ENCODE results near the gene PINLYP.
"Not testable (repeated sequence)": the region's sequence is repeated elsewhere in the genome, so short reads cannot be mapped to it uniquely, and the experiment has no call there.

PINLYP gene

DNA sequence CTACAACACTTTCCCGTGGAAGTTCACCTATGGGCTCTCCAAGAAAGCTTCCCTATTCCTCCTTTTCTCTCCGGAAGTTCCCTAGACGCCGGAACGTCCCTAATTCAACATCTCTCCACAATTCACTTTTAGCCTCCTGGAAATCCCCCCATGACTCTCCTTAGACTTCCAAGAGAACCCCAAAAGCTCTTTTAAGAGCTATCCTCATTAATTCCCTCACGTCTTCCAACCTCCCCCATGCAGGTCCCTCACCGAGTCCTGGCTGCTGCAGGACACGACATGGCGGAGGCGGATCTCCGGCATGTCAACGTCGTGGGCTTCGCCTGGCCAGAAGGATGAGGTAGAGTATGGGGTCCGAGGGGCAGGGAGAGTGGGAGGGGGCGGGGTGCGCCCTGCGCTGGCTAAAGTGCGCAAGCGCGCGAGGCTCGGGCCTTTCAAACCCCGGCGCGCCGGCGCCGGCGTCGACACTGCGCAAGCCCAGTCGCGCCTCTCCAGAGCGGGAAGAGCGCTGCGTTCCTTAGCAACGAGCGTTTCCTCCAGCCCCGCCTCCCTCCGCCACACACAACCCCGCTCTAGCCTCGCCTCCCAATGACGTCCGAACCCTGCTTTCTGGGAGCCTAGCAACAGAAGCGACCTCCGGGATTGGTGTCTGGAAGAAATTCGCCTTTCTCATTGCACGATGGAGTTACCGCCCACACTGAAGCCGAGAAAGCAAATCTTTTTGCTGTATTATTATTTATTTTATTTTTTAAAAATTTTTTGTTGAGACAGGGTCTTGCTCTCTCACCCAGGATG lies at the start of gene PINLYP, which contains the start of gene XRCC1:
PINLYP (plus strand) TSS at position 646 of the 795 bp plus-strand sequence. CDS start 1,391 bp downstream, outside the sequence.
XRCC1 (minus strand) TSS at position 372 of the 795 bp plus-strand sequence; CDS start at position 303, 69 bp downstream.
- DNase-seq (ENCODE audit: low spot score) = peak; percentile 97

GRCh38 chr19:43525836-43526771 lies 49.5 kb upstream of the PINLYP start:
- DNase-seq (ENCODE audit: low spot score) = no peak

DNA sequence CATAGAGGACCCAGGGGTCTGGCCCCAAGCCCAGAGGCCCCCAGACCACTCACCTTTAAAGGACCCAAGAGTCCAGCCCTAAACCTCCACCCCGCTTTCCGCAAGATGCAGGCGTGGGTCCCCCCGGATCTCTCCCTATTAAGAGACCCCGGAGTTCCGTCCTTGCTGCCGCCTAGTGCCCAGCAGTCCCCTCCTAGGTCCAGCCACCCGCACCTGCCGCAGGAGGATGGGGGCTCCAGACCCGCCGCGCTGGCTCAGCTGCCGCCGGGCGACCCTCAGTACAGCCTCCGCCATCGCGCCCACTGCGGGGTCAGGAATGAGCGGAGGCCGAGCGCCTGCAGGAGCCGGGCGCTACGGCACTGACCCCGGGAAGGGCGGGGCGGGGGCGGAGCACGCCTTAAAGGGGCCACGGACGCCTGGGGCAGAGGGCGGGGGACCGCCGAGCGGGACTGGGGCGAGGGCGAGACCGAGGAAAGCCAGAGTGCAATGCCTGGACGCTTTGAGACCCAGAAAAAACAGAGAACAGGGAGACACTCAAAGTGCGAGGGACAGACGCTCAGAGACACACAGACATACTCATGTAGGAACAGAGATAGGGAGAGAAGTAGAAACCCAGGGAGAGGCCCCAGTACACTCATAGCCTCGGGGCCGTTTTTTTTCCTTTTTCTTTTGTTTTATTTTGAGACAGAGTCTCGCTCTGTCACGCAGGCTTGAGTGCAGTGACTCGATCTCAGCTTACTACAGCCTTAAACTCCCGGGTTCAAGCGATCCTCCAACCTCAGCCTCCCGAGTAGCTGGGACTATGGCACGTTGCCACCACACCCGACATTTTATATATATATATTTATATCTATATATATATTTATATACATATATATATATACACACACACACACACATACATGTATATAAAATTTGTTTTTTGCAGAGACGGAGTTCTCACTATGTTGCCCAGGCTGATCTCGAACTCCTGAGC lies 48.4 kb upstream of the PINLYP start, which contains the start of gene ETHE1:
ETHE1 (minus strand) TSS at position 318 of the 976 bp plus-strand sequence; CDS start at position 294, 24 bp downstream.
- peak; percentile 74 for DNase-seq (ENCODE audit: low spot score)

DNA sequence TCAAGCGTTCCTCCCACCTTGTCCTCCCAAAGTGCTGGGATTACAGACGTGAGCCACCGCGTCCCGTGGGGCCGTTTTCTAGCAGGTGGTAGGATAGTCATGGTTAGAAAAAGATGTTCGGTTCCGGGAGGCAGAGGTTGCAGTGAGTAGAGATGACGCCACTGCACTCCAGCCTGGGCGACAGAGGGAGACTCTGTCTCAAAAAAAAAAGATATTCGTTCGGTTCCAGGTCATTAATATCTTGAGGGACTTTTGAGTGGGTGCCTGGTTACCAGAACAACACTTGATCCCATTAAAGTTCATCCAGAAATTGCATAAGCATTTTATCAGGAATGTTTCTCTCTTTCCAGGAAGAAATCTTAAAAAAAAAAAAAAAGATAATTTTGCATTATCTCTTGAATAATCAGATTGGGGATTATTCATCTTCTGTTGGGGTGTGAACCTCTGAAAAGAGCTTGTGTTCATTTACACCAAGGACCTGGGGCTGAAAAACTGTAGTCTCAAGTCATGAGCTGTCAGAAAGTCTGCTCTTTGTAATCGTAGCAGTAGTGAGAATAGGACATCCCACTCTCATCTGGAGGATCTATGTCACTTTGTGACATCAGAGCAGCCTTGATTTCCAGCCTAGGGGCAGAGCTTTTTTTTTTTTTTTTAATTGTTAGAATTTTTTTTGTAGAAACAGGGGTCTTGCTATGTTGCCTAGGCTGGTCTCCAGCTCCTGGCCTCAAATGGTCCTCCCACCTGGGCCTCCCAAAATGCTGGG lies 47.6 kb upstream of the PINLYP start:
- no peak for DNase-seq (ENCODE audit: low spot score)

DNA sequence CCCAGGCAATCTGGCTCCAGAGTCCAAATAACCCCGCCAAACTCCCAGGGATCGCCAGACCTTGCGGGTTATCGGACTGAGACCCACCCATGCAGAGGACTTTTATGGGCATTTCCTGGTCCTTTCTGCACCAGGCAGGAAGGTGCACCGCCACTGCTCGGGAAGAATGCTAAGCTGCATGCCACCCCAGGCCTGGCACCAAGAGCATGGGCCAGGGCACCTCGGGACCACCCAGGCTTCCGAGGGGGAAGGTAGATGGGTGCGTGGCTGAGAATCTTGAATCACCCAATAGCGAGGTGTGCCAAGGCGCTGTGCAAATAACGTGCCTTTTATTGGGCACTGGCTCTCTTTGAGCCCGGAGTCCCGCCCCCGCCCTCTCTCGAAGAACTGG lies 43.0 kb upstream of the PINLYP start:
- peak; percentile 61 for DNase-seq (ENCODE audit: low spot score)

DNA sequence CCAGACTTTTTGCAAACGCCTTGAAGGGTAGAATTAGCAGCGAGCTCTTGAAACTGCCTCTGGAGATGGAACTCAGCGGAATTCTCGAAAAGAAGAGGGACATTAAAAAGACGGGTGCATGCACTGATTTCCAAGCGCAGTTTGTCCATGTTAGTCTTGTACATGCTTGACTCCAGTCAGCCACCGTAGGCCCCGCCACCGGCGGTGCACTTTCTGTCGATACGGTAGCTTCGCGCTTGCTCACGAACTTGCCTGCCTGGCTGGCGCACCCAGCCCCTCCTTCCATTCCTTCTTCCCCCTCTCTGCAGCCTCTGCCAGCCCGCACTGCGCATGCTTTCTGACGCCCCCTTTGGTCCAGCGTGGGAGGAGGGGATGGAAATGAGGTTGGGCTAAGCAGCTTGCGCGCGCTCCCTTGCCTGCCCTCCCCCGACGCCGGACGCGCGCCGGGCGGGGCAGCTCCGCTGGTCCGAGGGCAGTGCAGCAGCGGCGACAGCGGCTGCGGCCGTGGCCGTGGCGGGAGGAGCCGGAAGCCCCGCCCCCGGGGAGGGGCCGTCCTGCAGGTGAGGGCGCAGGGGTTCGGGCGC lies 42.5 kb upstream of the PINLYP start, which contains the start of gene ZNF575:
ZNF575 (plus strand) TSS at position 227 of the 584 bp plus-strand sequence. CDS start 1,235 bp downstream, outside the sequence.
- DNase-seq (ENCODE audit: low spot score) = peak; percentile 87

GRCh38 chr19:43533546-43534304 lies 41.9 kb upstream of the PINLYP start:
- DNase-seq (ENCODE audit: low spot score) = peak; percentile 97

GRCh38 chr19:43534305-43534815 lies 41.2 kb upstream of the PINLYP start:
- no peak for DNase-seq (ENCODE audit: low spot score)

GRCh38 chr19:43534816-43535761 lies 40.5 kb upstream of the PINLYP start:
- DNase-seq (ENCODE audit: low spot score) = peak; percentile 38

DNA sequence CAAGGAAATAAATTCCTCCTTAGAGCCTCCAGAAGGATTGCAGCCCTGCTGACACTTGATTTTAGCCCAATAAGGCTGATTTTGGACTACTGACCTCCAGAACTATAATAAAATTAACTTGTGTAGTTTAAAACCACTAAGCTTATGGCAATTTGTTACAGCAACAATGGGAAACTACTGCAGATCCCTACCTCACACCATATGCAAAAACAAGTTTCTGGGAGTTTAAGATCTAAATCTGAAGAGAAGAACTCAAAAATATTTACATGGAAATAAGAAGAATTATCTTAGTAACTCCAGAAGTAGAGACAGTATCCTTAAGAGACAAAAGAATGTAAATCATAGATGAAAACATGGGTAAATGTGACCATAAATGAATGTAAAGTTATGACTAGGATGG lies 36.7 kb upstream of the PINLYP start:
- no peak for DNase-seq (ENCODE audit: low spot score)

GRCh38 chr19:43540381-43540780 lies 35.2 kb upstream of the PINLYP start:
- DNase-seq (ENCODE audit: low spot score) = no peak

DNA sequence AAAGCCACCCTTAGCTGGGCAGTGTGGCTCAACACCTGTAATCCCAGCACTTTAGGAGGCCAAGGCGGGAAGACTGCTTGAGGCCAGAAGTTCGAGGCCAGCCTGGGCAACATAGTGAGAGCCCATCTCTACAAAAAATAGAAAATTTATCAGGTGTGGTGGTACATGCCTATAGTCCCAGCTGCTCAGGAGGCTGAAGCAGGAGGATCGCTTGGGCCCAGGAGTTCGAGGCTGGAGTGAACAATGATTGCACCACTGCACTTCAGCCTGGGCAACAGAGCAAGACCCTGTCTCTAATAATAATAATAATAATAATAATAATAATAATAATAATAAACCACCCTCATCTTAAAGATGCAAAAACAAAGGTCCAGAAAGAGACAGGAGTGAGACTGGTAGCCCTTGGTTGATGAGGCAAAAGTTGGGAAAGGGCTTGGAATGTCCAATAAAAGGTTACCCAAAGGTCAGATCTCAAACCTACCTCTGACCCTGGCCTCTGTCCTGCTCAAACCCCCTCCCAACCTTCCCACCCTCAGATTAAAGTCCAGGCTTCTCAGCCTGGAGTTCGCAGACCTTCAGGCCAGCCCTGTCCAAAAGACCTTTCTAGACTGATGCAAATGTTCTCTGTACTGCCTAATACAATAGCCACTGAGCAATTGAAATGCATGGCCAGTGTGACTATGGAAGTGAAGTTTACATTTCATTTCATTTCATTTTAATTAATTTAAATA lies 33.5 kb upstream of the PINLYP start:
- DNase-seq (ENCODE audit: low spot score) = no peak

DNA sequence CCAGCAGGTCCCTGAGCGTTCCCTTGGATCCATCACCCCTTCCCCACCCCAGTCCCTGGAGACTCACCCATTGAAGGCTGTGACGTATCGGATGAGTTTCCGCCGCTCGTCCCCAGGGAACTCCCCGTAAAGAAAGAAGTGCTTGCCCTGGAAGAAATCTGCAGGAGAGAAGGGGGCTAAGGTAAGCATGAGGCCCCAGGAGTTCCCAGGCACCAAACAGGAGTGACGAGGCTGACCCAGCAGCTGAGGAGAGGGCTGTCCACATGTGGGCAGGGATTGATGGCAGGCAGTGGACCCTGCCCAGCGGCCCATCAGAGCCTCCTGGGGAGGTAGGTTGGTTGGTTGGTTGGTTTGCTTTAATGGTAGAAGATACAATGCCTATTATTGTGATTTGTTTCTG lies 31.5 kb upstream of the PINLYP start:
- DNase-seq (ENCODE audit: low spot score) = no peak

DNA sequence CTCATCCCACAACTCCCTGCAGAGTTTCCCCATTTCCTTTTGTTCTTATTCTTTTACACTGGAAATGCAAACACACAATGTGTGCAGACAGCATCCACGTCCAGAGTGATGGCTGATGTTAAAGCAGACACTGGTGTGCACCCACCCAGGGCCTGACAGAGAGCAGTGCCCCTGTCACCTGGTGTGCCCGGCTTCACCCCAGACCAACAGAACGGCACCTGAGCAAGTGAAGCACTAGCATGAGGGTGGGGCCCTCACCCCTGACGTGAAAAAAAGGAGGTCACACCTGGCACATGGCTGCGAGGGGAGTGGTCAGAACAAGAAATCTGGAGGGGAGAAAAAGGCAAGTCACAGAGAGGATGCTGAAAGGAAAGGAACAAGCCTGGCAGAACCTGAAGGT lies 30.3 kb upstream of the PINLYP start:
- no peak for DNase-seq (ENCODE audit: low spot score)

DNA sequence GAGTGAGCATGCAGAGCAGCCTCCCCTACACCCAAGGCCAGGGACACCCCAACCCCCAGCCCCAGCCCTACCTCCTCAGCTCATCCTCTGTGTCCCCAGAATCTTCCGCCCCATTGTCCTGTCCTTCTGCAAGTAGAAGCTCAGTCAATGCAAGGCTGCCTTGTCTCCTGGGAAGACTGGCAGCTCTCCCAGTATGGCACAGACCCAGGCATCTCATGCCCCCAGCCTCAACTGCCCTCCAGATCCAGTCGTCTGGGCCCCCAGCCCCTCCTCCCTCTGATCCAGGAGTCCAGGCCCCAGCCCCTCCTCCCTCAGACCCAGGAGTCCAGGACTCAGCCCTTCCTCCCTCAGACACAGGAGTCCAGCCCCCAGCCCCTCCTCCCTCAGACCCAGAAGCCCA lies 29.6 kb upstream of the PINLYP start:
- DNase-seq (ENCODE audit: low spot score) = no peak

DNA sequence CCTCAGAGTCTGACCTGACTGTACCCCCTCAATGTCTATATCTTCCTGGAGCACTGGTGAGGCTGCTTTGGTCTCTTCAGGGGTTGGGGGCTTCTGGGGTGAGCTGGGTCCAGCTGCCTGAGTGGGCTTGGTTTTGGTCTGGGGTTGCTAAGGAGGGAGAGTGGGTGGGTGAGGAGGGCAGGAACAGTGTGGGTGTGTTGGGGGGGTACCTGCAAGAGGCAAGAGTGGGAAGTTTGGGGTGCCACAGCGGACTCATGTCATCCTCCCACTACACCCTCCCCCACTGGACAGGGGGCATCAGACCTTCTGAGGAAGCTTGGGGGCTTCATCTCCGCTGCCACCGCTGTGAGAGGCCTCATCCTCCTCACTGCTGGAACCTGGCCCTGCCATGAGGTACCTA lies 29.0 kb upstream of the PINLYP start:
- no peak for DNase-seq (ENCODE audit: low spot score)

GRCh38 chr19:43547926-43548325 lies 27.7 kb upstream of the PINLYP start:
- not testable (repeated sequence) for DNase-seq (ENCODE audit: low spot score)

All from germinal center (tissue), 1 donor.